ENCODE results near the gene SOAT2.
"Not testable (repeated sequence)": the region's sequence is repeated elsewhere in the genome, so short reads cannot be mapped to it uniquely, and the experiment has no call there.

Gene SOAT2

GRCh38 chr12:53091756-53092155 is 11.5 kb upstream of the SOAT2 start:
- DNase-seq (ENCODE audit: low read depth) = no peak
- no peak overlapping the region for H3K4me3 ChIP-seq (replicated peaks; ENCODE audit: low read depth, low read length)
- TF ChIP-seq CTCF (IDR thresholded peaks at IDR 0.05; ENCODE audit: low read length, missing control alignments) = no peak

DNA sequence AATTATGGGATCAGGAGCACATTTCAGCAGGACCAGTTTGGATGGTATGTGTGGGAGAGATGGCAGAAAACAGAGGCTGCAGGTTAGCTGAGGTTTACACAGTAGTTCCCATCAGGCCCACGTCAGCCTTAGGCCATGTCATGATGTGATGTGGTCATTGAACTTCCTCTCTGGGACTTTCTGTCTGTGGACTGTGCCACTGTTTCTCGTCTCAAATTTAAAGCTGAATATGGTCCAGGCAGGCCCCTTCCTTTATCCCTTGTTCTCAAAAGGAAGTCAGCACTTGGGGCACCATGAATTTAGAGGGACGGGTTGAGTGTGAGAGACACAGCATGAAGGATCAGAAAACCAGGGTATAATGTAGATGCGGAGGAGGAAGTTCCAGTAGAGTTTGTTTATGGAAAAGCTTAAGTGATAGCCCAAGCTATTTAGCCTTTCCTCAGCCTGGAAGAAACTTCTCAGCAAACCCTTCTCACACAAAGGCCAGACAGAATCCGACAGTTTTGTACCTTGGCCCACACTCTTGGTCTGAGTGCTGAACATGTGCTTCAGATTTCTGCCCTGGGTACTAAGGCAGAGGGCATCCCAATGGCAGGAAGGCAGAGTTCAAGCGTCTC is 9.4 kb upstream of the SOAT2 start:
- H3K4me3 ChIP-seq (replicated peaks; ENCODE audit: low read depth, low read length) = no peak overlapping the region
- no peak for TF ChIP-seq CTCF (IDR thresholded peaks at IDR 0.05; ENCODE audit: low read length, missing control alignments)
- no peak for DNase-seq (ENCODE audit: low read depth)

- TF ChIP-seq CTCF (IDR thresholded peaks at IDR 0.05; ENCODE audit: low read length, missing control alignments) = no peak
- DNase-seq (ENCODE audit: low read depth) = no peak
- no peak overlapping the region for H3K4me3 ChIP-seq (replicated peaks; ENCODE audit: low read depth, low read length)
Observed at GRCh38 chr12:53094394-53094787, 8.9 kb upstream of the SOAT2 start.

DNA sequence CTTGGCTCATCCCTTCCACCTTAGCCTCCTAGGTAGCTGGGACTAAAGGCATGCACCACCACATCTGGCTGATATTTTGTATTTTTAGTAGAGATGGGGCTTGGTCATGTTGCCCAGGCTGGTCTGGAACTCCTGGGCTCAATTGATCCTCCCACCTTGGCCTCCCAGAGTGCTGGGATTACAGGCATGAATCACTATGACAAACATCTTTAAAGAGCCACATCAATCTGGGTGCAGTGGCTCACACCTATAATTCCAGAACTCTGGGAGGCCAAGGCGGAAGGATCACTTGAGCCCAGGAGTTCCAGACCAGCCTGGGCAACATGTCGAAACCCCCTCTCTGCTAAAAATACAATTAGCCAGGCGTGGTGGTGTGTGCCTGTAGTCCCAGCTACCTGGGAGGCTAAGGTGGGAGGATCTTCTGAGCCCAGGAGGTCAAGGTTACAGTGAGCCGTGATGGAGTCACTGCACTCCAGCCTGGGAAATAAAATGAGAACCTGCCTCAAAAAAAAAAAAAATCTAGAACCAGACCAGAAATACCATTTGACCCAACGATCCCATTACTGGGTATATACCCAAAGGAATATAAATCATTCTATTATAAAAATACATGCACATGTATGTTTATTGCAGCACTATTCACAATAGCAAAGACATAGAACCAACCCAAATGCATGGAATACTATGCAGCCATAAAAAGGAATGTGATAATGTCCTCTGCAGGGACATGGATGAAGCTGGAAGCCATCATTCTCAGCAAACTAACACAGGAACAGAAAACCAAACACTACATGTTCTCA is 8.3 kb upstream of the SOAT2 start:
- H3K4me3 ChIP-seq (replicated peaks; ENCODE audit: low read depth, low read length); DNase-seq (ENCODE audit: low read depth): not testable (repeated sequence)

- not testable (repeated sequence) for H3K4me3 ChIP-seq (replicated peaks; ENCODE audit: low read depth, low read length); DNase-seq (ENCODE audit: low read depth)
Observed at GRCh38 chr12:53095596-53095895, 7.7 kb upstream of the SOAT2 start.

DNA sequence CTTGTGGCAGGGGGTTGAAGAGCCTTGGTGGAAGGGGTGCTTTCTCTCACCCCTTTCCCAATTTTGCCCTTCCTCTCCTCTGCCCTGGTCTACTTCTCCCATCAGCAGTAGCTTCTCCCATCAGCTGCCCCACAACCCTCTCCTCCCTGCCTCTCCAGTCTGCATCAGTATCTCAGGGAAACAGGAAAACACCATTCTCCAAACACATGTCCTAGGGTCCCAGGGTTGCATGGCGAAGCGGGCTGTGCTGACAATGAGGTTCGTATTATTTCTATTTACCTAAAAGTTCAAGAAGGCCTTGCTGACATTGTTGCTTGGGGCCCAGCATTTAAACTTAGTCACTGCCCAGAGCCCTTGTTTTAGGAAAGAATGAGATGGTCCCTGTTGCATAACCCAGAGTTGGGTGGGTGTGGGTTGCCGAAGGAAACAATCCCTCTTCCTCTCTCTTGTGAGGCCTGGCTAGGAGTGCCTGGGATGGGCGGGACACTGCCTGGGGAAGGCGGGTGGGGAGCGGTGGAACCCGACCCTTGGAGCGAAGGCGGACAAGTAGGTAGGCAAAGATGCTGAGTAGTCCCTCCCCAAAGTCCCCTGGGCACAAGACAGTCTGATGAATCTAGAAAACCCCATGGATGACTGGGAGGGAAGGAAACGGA is 7.1 kb upstream of the SOAT2 start:
- DNase-seq (ENCODE audit: low read depth) = peak; percentile 82
- no peak for TF ChIP-seq CTCF (IDR thresholded peaks at IDR 0.05; ENCODE audit: low read length, missing control alignments)
- peak overlapping the region; percentile 59 for H3K4me3 ChIP-seq (replicated peaks; ENCODE audit: low read depth, low read length)

DNA sequence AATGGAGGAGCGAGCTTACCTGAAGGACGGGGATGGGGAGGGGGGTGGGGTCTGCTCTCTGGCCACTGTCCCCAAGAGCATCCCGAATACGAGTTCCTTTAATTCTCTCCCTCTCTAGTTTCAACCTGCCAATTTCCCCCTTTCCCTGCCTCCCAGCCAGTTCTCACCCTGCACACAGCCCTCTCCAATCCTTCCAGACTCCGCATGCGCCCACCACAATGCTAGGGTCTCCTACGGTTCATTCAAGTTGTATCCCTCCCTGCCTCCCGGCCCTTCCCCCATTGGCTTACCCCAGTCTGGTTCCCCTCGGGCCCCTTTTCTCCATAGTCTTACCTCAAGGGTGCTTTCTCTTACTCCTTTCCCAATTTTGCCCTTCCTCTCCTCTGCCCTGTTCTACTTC is 6.5 kb upstream of the SOAT2 start:
- DNase-seq (ENCODE audit: low read depth) = no peak
- peak overlapping the region; percentile 59 for H3K4me3 ChIP-seq (replicated peaks; ENCODE audit: low read depth, low read length)
- TF ChIP-seq CTCF (IDR thresholded peaks at IDR 0.05; ENCODE audit: low read length, missing control alignments) = no peak

- peak; percentile 37 for DNase-seq (ENCODE audit: low read depth)
- TF ChIP-seq CTCF (IDR thresholded peaks at IDR 0.05; ENCODE audit: low read length, missing control alignments) = no peak
Observed at GRCh38 chr12:53097207-53097563, 6.1 kb upstream of the SOAT2 start.

More at GRCh38 chr12:53097207-53097563, 6.1 kb upstream of the SOAT2 start:
- peak overlapping the region; percentile 59 for H3K4me3 ChIP-seq (replicated peaks; ENCODE audit: low read depth, low read length)
